Fibroblast of skin of left quadriceps (primary cell): Measurements from ENCODE around the gene SLC2A5.
"Not testable (repeated sequence)": the region's sequence is repeated elsewhere in the genome, so short reads cannot be mapped to it uniquely, and the experiment has no call there.

Experiments
- DNase-seq, 2 experiments: peaks; one replicate each; pipeline ENCODE4 v3.0.0-alpha.2; 2013; ENCODE audit warnings: low read depth in 2 of 2

Gene SLC2A5

GRCh38 chr1:9005395-9005708, 64.1 kb downstream of the SLC2A5 start:
- DNase-seq = no peak

DNA sequence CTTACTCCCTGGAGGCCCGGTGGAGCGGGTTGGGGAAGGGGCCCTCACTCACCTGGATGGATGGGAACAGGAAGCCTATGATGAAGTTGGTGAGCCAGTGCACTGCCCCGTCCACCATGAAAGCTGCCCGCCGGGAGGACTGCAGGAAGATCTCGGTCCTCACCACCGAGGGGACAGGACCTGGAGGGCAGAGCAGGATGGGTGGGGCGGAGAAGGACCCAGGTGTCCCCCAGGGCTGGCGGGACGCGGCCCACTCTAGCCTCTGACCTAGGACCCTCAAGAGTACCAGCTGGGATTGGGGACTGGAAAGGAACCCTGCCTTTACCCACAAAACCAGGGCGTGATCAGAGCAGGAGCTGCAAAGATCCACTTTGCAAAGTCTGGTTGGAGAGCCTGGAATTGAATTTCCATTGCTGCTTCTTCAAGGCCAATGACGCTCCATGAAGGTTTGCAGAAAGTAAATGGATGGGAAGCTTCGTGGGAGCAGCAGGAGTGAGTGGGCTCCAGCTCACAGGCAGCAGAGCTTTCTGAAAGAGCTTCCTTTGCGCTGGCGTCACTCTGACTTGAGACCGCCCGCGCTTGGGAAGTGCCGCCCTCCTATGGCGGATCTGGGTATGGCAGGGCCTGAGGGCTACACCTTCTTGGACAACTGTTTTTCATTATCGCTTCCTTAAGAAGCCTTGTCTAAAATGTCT, 64.6 kb downstream of the SLC2A5 start:
- DNase-seq = peak; percentile 76 to 80

- DNase-seq = no peak
Measured at GRCh38 chr1:9004031-9004699, 65.3 kb downstream of the SLC2A5 start.

DNA sequence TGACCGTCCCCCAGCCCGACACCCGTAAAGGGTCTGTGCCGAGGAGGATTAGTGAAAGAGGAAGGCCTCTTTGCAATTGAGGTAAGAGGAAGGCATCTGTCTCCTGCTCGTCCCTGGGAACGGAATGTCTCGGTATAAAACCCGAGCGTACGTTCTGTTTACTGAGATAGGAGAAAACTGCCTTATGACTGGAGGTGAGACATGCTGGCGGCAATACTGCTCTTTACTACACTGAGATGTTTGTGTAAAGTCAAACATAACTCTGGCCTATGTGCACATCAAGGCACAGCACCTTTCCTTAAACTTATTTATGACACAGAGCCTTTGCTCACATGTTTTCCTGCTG, 67.2 kb downstream of the SLC2A5 start:
- not testable (repeated sequence) for DNase-seq

- not testable (repeated sequence) for DNase-seq
Measured at GRCh38 chr1:9001534-9002214, 67.8 kb downstream of the SLC2A5 start.

- not testable (repeated sequence) for DNase-seq
Measured at GRCh38 chr1:8993962-8994675, 75.3 kb downstream of the SLC2A5 start.

- DNase-seq = no peak
Measured at GRCh38 chr1:8992936-8993687, 76.3 kb downstream of the SLC2A5 start.

DNA sequence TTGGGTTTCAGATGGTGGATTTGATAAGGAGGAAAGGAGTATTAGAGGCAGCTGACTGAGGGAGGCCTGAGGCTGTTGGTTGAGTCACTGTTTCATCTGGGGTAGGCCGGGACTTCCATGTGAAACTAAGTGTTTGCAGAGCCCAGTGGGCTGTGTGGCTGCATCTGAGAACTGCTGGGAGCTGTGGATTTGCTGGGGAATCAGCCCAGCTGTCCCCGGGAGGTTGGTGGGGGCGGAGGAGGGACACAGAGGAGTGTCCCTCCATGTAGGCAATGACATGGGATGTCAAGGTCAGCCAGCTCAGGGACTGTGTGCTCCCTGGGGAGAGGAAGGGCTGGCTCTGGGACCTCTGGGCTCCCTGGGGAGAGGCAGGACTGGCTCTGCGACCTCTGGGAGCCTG, 79.6 kb downstream of the SLC2A5 start:
- DNase-seq = no peak

DNA sequence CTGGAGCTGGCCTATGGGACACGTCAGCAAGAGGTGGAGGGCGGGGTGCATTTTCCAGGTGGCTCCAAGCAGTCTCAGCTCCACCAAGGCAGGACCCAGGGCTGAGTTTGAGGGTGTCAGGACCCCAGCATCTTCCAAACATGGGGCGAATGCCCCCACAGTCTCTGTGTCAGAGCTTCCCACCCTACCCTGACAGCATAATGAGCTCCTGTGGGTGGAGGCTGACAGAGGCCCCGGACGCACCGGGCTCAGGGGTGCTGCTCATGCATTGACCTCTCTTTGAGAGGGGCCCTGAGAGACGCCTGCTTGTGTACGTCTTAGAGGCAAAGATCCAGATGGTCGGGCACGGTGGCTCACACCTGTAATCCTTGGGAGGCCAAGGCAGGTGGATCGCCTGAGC, 80.4 kb downstream of the SLC2A5 start:
- no peak for DNase-seq

- DNase-seq = no peak
Measured at GRCh38 chr1:8988618-8988967, 80.8 kb downstream of the SLC2A5 start.

DNA sequence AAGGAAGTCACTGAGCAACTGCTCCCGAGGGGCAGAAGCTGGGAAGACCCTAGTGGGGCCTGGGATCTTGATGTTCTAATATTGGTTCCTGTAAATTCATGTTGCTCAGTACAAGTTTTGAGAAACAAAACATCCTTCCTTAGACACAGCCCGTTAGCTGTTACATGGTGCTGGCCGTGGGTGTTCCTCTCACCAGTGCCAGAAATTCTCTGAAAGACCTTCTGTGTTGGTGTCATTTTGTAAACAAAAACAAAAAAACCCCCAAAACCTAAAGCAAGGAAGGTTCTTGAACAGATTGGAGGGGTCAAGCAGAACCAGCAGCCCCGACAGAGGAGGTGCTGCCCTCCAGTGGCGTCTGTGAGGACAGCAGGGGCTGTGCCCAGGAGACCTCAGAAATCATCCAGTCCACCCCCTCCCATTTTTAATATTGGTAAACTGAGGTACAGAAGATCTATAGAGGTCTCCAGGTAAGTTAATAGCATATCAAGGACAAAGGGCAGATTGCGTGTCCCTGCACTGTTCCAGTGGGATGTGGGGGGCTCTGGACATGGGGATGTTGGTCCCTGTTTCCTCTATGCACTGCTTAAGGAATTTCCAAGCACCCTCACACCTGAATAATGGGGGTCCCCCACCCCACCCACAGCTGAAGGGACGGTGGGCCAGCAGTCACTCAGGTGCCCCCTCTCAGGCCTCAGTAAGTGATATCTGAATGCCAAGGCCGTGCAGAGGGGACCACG, 81.4 kb downstream of the SLC2A5 start:
- no peak for DNase-seq

DNA sequence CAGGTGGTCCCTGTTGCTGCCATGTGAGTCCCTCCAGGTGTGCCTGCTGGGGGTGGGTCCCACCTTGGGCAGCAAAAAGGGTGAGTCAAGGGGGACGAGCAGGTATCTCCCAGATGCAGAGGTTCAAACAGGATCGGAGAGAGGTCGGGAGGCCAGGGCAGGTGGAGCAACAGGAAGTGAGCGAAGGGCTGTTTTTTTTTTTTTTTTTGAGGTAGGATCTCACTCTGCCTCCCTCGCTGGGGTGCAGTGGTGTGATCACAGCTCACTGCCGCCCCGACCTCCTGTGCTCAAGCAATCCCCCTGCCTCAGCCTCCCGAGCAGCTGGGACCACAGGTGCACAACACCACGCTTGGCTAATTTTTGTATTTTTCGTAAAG, 82.6 kb downstream of the SLC2A5 start:
- DNase-seq = no peak

- DNase-seq = peak; percentile 81 to 83
Measured at GRCh38 chr1:8985915-8986813, 83.3 kb downstream of the SLC2A5 start.
